GM12875 (cell line): ENCODE results near the gene MACF1.
"Not testable (repeated sequence)": the region's sequence is repeated elsewhere in the genome, so short reads cannot be mapped to it uniquely, and the experiment has no call there.

Source experiments
- H3K4me3 ChIP-seq: one replicate; pipeline ENCODE4 v1.5.1; 2011; ENCODE audit warnings: low read depth, low read length, control low read depth
- CTCF ChIP-seq: IDR thresholded peaks from 2 replicates; pipeline ENCODE4 v1.5.1; 2011; ENCODE audit warnings: low read depth, mild to moderate bottlenecking, control low read depth, inconsistent platforms, low read length, moderate library complexity, borderline replicate concordance; ENCODE audit not compliant: insufficient read depth

Gene MACF1

GRCh38 chr1:39499668-39500067 lies 295.2 kb downstream of the MACF1 start:
- no peak overlapping the region for H3K4me3 ChIP-seq
- no peak for TF ChIP-seq CTCF

- no peak for TF ChIP-seq CTCF
- H3K4me3 ChIP-seq = no peak overlapping the region
Measured at GRCh38 chr1:39500862-39501389, 296.4 kb downstream of the MACF1 start.

- H3K4me3 ChIP-seq = no peak overlapping the region
Measured at GRCh38 chr1:39501666-39502065, 297.2 kb downstream of the MACF1 start.

GRCh38 chr1:39504436-39504835 lies 299.9 kb downstream of the MACF1 start:
- not testable (repeated sequence) for H3K4me3 ChIP-seq

More at GRCh38 chr1:39501666-39502065, 297.2 kb downstream of the MACF1 start:
- TF ChIP-seq CTCF = no peak

GRCh38 chr1:39505289-39505688 lies 300.8 kb downstream of the MACF1 start:
- no peak overlapping the region for H3K4me3 ChIP-seq
- no peak for TF ChIP-seq CTCF

- no peak overlapping the region for H3K4me3 ChIP-seq
- TF ChIP-seq CTCF = peak; percentile 27; the same call in 1 of the 2 replicates
Measured at GRCh38 chr1:39507230-39507928, 302.9 kb downstream of the MACF1 start.

- H3K4me3 ChIP-seq = no peak overlapping the region
- no peak for TF ChIP-seq CTCF
Measured at GRCh38 chr1:39508266-39508665, 303.8 kb downstream of the MACF1 start.
